ENCODE data around the gene ADGRL4. TPM values are rescaled to one million over a fixed set of nuclear protein-coding genes. Genes with fewer than 3 reads are reported as not detected.
"Not testable (repeated sequence)": the region's sequence is repeated elsewhere in the genome, so short reads cannot be mapped to it uniquely, and the experiment has no call there.

Gene ADGRL4
- total RNA-seq, 4 donors from 2014 or later: 14.5 to 46.6 (median 17.8) TPM

DNA sequence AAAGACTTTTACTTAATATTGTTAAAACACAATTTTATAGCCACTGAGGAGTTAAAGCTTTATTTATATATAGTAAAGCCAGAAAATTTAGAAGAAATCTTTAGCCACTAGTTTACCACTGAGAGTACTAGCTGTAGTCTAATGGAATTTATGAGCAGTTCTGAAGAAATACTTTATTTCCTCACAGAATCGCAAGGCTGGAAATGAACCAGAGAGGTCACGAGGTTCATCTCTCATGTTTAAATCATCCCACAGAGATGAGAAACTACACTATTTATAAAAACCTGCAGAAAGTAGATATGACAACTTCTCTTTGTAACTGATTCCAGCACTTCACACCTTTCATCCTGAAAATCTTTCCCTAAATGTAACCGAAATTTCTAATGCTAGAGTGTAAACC lies 26.0 kb downstream of the ADGRL4 start:
- TF ChIP-seq, protein P1, sequence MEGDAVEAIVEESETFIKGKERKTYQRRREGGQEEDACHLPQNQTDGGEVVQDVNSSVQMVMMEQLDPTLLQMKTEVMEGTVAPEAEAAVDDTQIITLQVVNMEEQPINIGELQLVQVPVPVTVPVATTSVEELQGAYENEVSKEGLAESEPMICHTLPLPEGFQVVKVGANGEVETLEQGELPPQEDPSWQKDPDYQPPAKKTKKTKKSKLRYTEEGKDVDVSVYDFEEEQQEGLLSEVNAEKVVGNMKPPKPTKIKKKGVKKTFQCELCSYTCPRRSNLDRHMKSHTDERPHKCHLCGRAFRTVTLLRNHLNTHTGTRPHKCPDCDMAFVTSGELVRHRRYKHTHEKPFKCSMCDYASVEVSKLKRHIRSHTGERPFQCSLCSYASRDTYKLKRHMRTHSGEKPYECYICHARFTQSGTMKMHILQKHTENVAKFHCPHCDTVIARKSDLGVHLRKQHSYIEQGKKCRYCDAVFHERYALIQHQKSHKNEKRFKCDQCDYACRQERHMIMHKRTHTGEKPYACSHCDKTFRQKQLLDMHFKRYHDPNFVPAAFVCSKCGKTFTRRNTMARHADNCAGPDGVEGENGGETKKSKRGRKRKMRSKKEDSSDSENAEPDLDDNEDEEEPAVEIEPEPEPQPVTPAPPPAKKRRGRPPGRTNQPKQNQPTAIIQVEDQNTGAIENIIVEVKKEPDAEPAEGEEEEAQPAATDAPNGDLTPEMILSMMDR (IDR thresholded peaks at IDR 0.05): no peak
- TF ChIP-seq POLR2AphosphoS5 (IDR thresholded peaks at IDR 0.05): no peak
- TF ChIP-seq EP300 (IDR thresholded peaks at IDR 0.05): no peak
- TF ChIP-seq POLR2A (IDR thresholded peaks at IDR 0.05): no peak
- Histone ChIP-seq H3K27me3 (no peaks in the 10 kb centered on the region), H3K36me3 (no peaks in the 10 kb centered on the region), H3K27ac (no peak overlapping the region), H3K9me3 (no peaks in the 10 kb centered on the region), H3K4me3 (no peak overlapping the region), H3K4me1 (peaks cover 0 to 9% (median 0%) of the 10 kb centered on the region in 3 donors)
- WGBS, 2 donors (ENCODE audit: low coverage in 1 of 2): 22 to 51% methylated on average over 3 of the region's 3 CpGs
- no peak for ATAC-seq

GRCh38 chr1:78972723-78973122 lies 33.8 kb downstream of the ADGRL4 start:
- no peaks in the 10 kb centered on the region for H3K36me3 ChIP-seq
- no peaks in the 10 kb centered on the region for H3K27me3 ChIP-seq
- H3K4me3 ChIP-seq: no peak overlapping the region
- H3K9me3 ChIP-seq: no peaks in the 10 kb centered on the region
- no peak overlapping the region for H3K27ac ChIP-seq
- TF ChIP-seq EP300 (IDR thresholded peaks at IDR 0.05) (no peak), POLR2AphosphoS5 (IDR thresholded peaks at IDR 0.05) (no peak), POLR2A (IDR thresholded peaks at IDR 0.05) (no peak)
- TF ChIP-seq, protein P1 (IDR thresholded peaks at IDR 0.05): no peak
- WGBS, 2 donors (ENCODE audit: low coverage in 1 of 2): 66 to 100% methylated on average over 1 to 2 of the region's 2 CpGs
- no peaks in the 10 kb centered on the region for H3K4me1 ChIP-seq
- ATAC-seq: no peak

DNA sequence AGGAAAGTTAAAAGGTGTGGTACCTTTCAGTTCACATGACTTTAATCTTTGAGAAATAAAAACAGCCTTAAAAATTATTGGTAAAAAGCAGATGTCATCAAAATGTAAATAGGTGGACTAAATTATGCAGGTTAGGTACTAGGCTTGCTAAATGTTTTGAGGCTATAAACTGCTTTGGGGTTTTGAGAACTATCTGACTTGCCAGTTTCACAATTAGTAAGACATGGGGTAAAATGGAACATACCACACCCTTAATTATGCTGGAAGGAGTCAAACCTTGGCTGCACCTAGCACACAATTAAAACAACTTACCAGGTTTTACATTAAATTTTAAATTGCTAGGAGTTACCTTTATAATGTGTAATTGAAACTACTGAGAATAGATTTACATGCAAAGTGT lies 39.4 kb downstream of the ADGRL4 start:
- not testable (repeated sequence) for H3K27ac ChIP-seq, H3K4me1 ChIP-seq, ATAC-seq, H3K4me3 ChIP-seq, H3K36me3 ChIP-seq, H3K27me3 ChIP-seq
- peaks cover 0 to 17% (median 0%) of the 10 kb centered on the region in 3 donors for H3K9me3 ChIP-seq

DNA sequence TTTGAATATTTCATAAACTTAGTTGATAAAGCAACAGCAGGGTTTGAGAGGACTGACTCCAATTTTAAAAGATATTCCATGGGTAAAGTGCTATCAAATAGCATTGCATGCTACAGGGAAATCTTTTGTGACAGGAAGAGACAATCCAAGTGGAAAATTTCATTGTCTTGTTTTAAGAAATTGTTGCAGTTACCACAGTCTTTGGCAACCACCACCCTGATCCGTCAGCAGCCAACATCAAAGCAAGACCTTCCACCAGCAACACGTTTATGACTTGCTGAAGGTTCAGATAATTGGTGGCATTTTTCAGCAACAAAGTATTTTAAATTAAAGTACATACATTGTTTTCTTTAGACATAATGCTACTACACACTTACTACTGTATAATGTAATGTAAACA lies 47.8 kb downstream of the ADGRL4 start:
- no peak for ATAC-seq
- H3K27ac ChIP-seq: no peak overlapping the region
- no peaks in the 10 kb centered on the region for H3K27me3 ChIP-seq
- no peaks in the 10 kb centered on the region for H3K9me3 ChIP-seq
- no peaks in the 10 kb centered on the region for H3K36me3 ChIP-seq
- no peaks in the 10 kb centered on the region for H3K4me1 ChIP-seq
- 26 to 31% methylated on average over 2 of the region's 2 CpGs for WGBS, 2 donors (ENCODE audit: low coverage in 1 of 2)
- no peak for TF ChIP-seq POLR2A (IDR thresholded peaks at IDR 0.05)
- H3K4me3 ChIP-seq: no peak overlapping the region

- no peaks in the 10 kb centered on the region for H3K27me3 ChIP-seq
- no peak for ATAC-seq
- H3K4me3 ChIP-seq: no peak overlapping the region
- no peak overlapping the region for H3K27ac ChIP-seq
- 64 to 86% methylated on average over 2 of the region's 2 CpGs for WGBS, 2 donors (ENCODE audit: low coverage in 1 of 2)
- no peaks in the 10 kb centered on the region for H3K9me3 ChIP-seq
- H3K4me1 ChIP-seq: no peaks in the 10 kb centered on the region
- no peaks in the 10 kb centered on the region for H3K36me3 ChIP-seq
- TF ChIP-seq, protein P1 (IDR thresholded peaks at IDR 0.05): no peak
- TF ChIP-seq EP300 (IDR thresholded peaks at IDR 0.05) (no peak), POLR2A (IDR thresholded peaks at IDR 0.05) (no peak), POLR2AphosphoS5 (IDR thresholded peaks at IDR 0.05) (no peak)
Observed at GRCh38 chr1:78950826-78951225, 55.7 kb downstream of the ADGRL4 start.

GRCh38 chr1:78949227-78949626 lies 57.3 kb downstream of the ADGRL4 start:
- no peaks in the 10 kb centered on the region for H3K4me1 ChIP-seq
- H3K36me3 ChIP-seq: no peaks in the 10 kb centered on the region
- H3K9me3 ChIP-seq: no peaks in the 10 kb centered on the region
- H3K4me3 ChIP-seq: no peak overlapping the region
- 92 to 96% methylated on average over 2 of the region's 2 CpGs for WGBS, 2 donors (ENCODE audit: low coverage in 1 of 2)
- H3K27ac ChIP-seq: no peak overlapping the region
- ATAC-seq: no peak
- H3K27me3 ChIP-seq: no peaks in the 10 kb centered on the region
- TF ChIP-seq, protein P1 (IDR thresholded peaks at IDR 0.05): no peak
- no peak for TF ChIP-seq POLR2A (IDR thresholded peaks at IDR 0.05)
